IMR-90 (cell line): Measurements from ENCODE around the gene PRKN. TPM values are rescaled to one million over a fixed set of nuclear protein-coding genes. Genes with fewer than 3 reads are reported as not detected.

Source experiments
- ATAC-seq: fragments of 200-7000 bp; cut with Tn5 transposase; 2 replicates; pipeline ENCODE4 v1.9.1; 2020; ENCODE audit warnings: low read depth, mild to moderate bottlenecking, moderate library complexity
- BruUV-seq: library from RNA; stranded (reverse); fragments of 400-500 nt; replicated peaks from 2 replicates; lab custom pipeline; 2021; lab: Mats Ljungman, UMichigan
- CTCF ChIA-PET: fragments of 300-600 bp; formaldehyde crosslinking; extraction: SDS; loops from one replicate; lab custom pipeline; 2021; ENCODE audit warnings: antibody characterized with exemption; lab: Yijun Ruan, JAX
- POLR2A ChIA-PET: fragments of 300-600 bp; sonication (Branson Sonifier 250); formaldehyde crosslinking; loops from one replicate; lab custom pipeline; 2022; ENCODE audit warnings: antibody characterized with exemption; ENCODE audit not compliant: unreplicated experiment; lab: Charles Lee
- DNase-seq: peaks from one replicate; pipeline ENCODE4 v3.0.0; 2013
- H2AFZ ChIP-seq: replicated peaks from 2 replicates; pipeline ENCODE3; 2013; ENCODE audit warnings: low read length, mild to moderate bottlenecking; ENCODE audit not compliant: poor library complexity
- H2AK5ac ChIP-seq: 2 replicates; pipeline ENCODE4 v1.6.1; 2013; ENCODE audit warnings: low read depth, low read length, inconsistent platforms
- H2AK9ac ChIP-seq: replicated peaks from 2 replicates; pipeline ENCODE3; 2013; ENCODE audit warnings: mild to moderate bottlenecking, low read depth, low read length, moderate library complexity; ENCODE audit not compliant: poor library complexity
- H2BK120ac ChIP-seq: 2 replicates; pipeline ENCODE4 v1.6.1; 2013; ENCODE audit warnings: low read depth, low read length, inconsistent platforms
- H2BK15ac ChIP-seq: 3 replicates; pipeline ENCODE4 v1.6.1; 2013; ENCODE audit warnings: low read depth, low read length, inconsistent platforms
- H2BK20ac ChIP-seq: 2 replicates; pipeline ENCODE4 v1.6.1; 2013; ENCODE audit warnings: low read depth, mild to moderate bottlenecking, inconsistent platforms, low read length, moderate library complexity
- H2BK5ac ChIP-seq: 2 replicates; pipeline ENCODE4 v1.6.1; 2013; ENCODE audit warnings: mild to moderate bottlenecking, low read depth, low read length, inconsistent platforms; ENCODE audit not compliant: poor library complexity, severe bottlenecking
- H3K14ac ChIP-seq: replicated peaks from 2 replicates; pipeline ENCODE4 v1.6.1; 2013; ENCODE audit warnings: low read depth, low read length, inconsistent platforms
- H3K18ac ChIP-seq: 2 replicates; pipeline ENCODE4 v1.6.1; 2013; ENCODE audit warnings: low read depth, low read length, control low read depth
- H3K23ac ChIP-seq: 2 replicates; pipeline ENCODE4 v1.6.1; 2013; ENCODE audit warnings: low read depth, low read length, inconsistent platforms
- H3K27ac ChIP-seq: 2 replicates; pipeline ENCODE4 v1.5.1; 2013; ENCODE audit warnings: mild to moderate bottlenecking, control low read depth, low read length; ENCODE audit not compliant: insufficient read depth
- H3K27me3 ChIP-seq: 2 replicates; pipeline ENCODE4 v1.6.1; 2013; ENCODE audit warnings: low read length; ENCODE audit not compliant: control insufficient read depth, insufficient read depth
- H3K36me3 ChIP-seq: 2 replicates; pipeline ENCODE4 v1.6.1; 2013; ENCODE audit warnings: low read length, mixed read lengths; ENCODE audit not compliant: control insufficient read depth, insufficient read depth
- H3K4ac ChIP-seq: 2 replicates; pipeline ENCODE4 v1.6.1; 2013; ENCODE audit warnings: low read depth, low read length, inconsistent platforms
- H3K4me1 ChIP-seq: 2 replicates; pipeline ENCODE4 v1.6.1; 2013; ENCODE audit warnings: low read length, mixed read lengths; ENCODE audit not compliant: control insufficient read depth, insufficient read depth
- H3K4me2 ChIP-seq: 2 replicates; pipeline ENCODE4 v1.6.1; 2013; ENCODE audit warnings: low read depth, mild to moderate bottlenecking, control low read depth, low read length, moderate library complexity
- H3K4me3 ChIP-seq: 2 replicates; pipeline ENCODE4 v1.5.1; 2013; ENCODE audit warnings: low read depth, mild to moderate bottlenecking, control low read depth, low read length, moderate library complexity; ENCODE audit not compliant: insufficient read depth
- H3K56ac ChIP-seq: 2 replicates; pipeline ENCODE4 v1.6.1; 2013; ENCODE audit warnings: low read length, inconsistent platforms; ENCODE audit not compliant: insufficient read depth; ENCODE audit errors: extremely low read depth
- H3K79me1 ChIP-seq, 2 experiments: 2 replicates each; pipeline ENCODE4 v1.6.1; 2013; ENCODE audit warnings: low read length in 2 of 2, inconsistent platforms in 1 of 2, low read depth in 1 of 2
- H3K9ac ChIP-seq: 2 replicates; pipeline ENCODE4 v1.6.1; 2013; ENCODE audit warnings: low read depth, low read length, control low read depth
- H3K9me1 ChIP-seq: 2 replicates; pipeline ENCODE4 v1.6.1; 2013; ENCODE audit warnings: low read length, inconsistent platforms; ENCODE audit not compliant: insufficient read depth
- H3K9me3 ChIP-seq: 2 replicates; pipeline ENCODE4 v1.6.1; 2013; ENCODE audit warnings: low read length; ENCODE audit not compliant: control insufficient read depth, insufficient read depth
- H4K20me1 ChIP-seq: 2 replicates; pipeline ENCODE4 v1.6.1; 2013; ENCODE audit warnings: low read length, inconsistent platforms; ENCODE audit not compliant: insufficient read depth
- H4K5ac ChIP-seq: 2 replicates; pipeline ENCODE4 v1.6.1; 2013; ENCODE audit warnings: mild to moderate bottlenecking, low read depth, low read length, control low read depth
- H4K8ac ChIP-seq, 2 experiments: 2 replicates each; pipeline ENCODE4 v1.6.1; 2013; ENCODE audit warnings: low read depth in 2 of 2, low read length in 2 of 2, control low read depth in 1 of 2, inconsistent platforms in 1 of 2
- H4K91ac ChIP-seq: 2 replicates; pipeline ENCODE4 v1.6.1; 2013; ENCODE audit warnings: low read depth, low read length, inconsistent platforms; ENCODE audit not compliant: insufficient read depth
- BHLHE40 ChIP-seq: fragments of 150-350 bp; IDR thresholded peaks from 2 replicates; pipeline ENCODE4 v1.6.1; 2016; ENCODE audit warnings: mild to moderate bottlenecking, low read depth, low read length
- CEBPB ChIP-seq: IDR thresholded peaks from 2 replicates; pipeline ENCODE4 v1.6.1; 2012; ENCODE audit warnings: low read depth, low read length, improper control_type of control experiment
- CHD1 ChIP-seq: IDR thresholded peaks from 2 replicates; pipeline ENCODE4 v1.6.1; 2012; ENCODE audit warnings: low read depth, low read length, improper control_type of control experiment
- MAZ ChIP-seq: IDR thresholded peaks from 2 replicates; pipeline ENCODE4 v1.6.1; 2012; ENCODE audit warnings: low read depth, mild to moderate bottlenecking, low read length, improper control_type of control experiment, moderate library complexity, borderline replicate concordance
- MXI1 ChIP-seq: IDR thresholded peaks from 2 replicates; pipeline ENCODE4 v1.6.1; 2012; ENCODE audit warnings: low read depth, mild to moderate bottlenecking, low read length, moderate library complexity, borderline replicate concordance
- POLR2A ChIP-seq: IDR thresholded peaks from 2 replicates; pipeline ENCODE4 v1.6.1; 2012; ENCODE audit warnings: mild to moderate bottlenecking, low read depth, low read length
- RAD21 ChIP-seq: IDR thresholded peaks from 2 replicates; pipeline ENCODE4 v1.6.1; 2012; ENCODE audit warnings: low read length, improper control_type of control experiment
- RCOR1 ChIP-seq: IDR thresholded peaks from 2 replicates; pipeline ENCODE4 v1.6.1; 2012; ENCODE audit warnings: mild to moderate bottlenecking, low read length, improper control_type of control experiment; ENCODE audit not compliant: insufficient replicate concordance
- RFX5 ChIP-seq: IDR thresholded peaks from 2 replicates; pipeline ENCODE4 v1.8.0; 2012; ENCODE audit warnings: low read depth, mild to moderate bottlenecking, low read length, moderate library complexity
- WGBS, 2 experiments: methylation state at CpG; one replicate each; pipeline versions ENCODE4 v1.1.5 to v1.1.7; 2013; ENCODE audit warnings: missing lambda C conversion rate in 2 of 2; ENCODE audit not compliant: insufficient read length in 1 of 2; ENCODE audit errors: extremely low coverage in 2 of 2; 5-methylcytosine and 5-hydroxymethylcytosine counted together
- dilution Hi-C: fragments of 300-500 bp; cut with HindIII; formaldehyde crosslinking; loops from one replicate; pipeline ENCODE4 v1.14.3; 2018; ENCODE audit warnings: low sequenced_read_pairs; ENCODE audit not compliant: unreplicated experiment
- in situ Hi-C: fragments of 300-500 bp; cut with MboI; formaldehyde crosslinking; loops from 3 replicates; pipeline ENCODE4 v1.14.3; 2019; ENCODE audit warnings: low sequenced_read_pairs, inconsistent platforms, mixed read lengths
- intact Hi-C: fragments of 100-400 bp; cut with micrococcal nuclease; formaldehyde crosslinking; loops from 2 replicates; pipeline ENCODE4 v1.10.0; 2022
- polyA plus RNA-seq, 3 experiments: library from polyadenylated mRNA; depleted of rRNA; stranded (reverse); fragments of >200 nt; gene quantifications; 2 replicates each; pipeline ENCODE4 v1.2.3, GENCODE V29; 2012; ENCODE audit warnings: low replicate concordance in 1 of 3
- total RNA-seq: library from RNA; depleted of rRNA; stranded (reverse); fragments of >200 nt; gene quantifications from 2 replicates; pipeline ENCODE4 v1.2.3, GENCODE V29; 2012
- TF ChIP-seq, protein P1 (sequence below): fragments of 150-350 bp; IDR thresholded peaks from 2 replicates; pipeline ENCODE4 v1.6.1; 2017; ENCODE audit warnings: mild to moderate bottlenecking, antibody characterized with exemption, low read length, low read depth
- TF ChIP-seq, protein P2 (sequence below): conservative IDR thresholded peaks from 2 replicates; pipeline ENCODE4 v1.5.1; 2012; ENCODE audit warnings: mild to moderate bottlenecking, low read depth, low read length, improper control_type of control experiment
- TF ChIP-seq, protein P3 (sequence below): fragments of 150-350 bp; IDR thresholded peaks from 2 replicates; pipeline ENCODE4 v1.6.1; 2016; ENCODE audit warnings: low read depth, mild to moderate bottlenecking, low read length, moderate library complexity, borderline replicate concordance

Gene PRKN
- total and polyA plus RNA-seq, 2 of the 4 experiments (the other 2 are of a cell fraction): 0.15 to 0.18 TPM

DNA sequence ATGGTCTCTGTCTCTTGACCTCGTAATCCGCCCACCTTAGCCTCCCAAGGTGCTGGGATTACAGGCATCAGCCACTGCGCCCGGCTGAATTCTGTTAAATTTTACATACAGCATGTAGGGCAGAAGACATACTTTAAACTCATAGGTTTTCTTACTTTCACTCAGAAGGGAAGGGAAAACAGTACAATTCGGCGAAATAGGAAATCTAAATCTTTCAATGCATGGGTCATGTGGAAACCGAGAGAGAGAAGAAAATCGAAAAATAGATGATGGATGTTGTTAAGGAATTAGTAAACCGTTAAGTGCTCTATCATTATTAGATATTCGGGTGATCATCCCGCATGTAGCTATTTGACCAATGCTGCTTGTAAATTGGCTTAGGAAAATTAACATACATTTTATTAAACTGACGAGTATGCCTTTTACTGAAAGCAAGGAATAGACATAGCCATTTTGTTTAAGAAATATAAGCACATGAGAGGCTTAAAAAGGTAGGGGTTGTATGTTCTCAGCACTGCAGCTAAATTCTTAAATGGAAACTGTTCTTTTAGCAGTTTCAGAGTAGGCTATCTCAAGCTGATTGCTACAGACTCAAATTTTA lies 1289.0 kb downstream of the PRKN start:
- Histone ChIP-seq H4K20me1 (no peaks in the 10 kb centered on the region), H3K27ac (no peak overlapping the region), H3K9me3 (no peaks in the 10 kb centered on the region), H3K4ac (no peak overlapping the region; the same call in 1 of the 2 replicates), H4K91ac (no peak overlapping the region), H3K36me3 (no peaks in the 10 kb centered on the region), H3K4me2 (peak overlapping the region; percentile 56; the same call in 1 of the 2 replicates), H3K23ac (no peak overlapping the region), H3K56ac (no peak overlapping the region), H4K5ac (no peak overlapping the region), H2BK5ac (no peak overlapping the region), H3K4me3 (no peak overlapping the region), H3K4me1 (no peaks in the 10 kb centered on the region), H2BK15ac (no peak overlapping the region), H3K9ac (no peak overlapping the region), H4K8ac (no peak overlapping the region), H3K14ac (no peak overlapping the region), H2AK5ac (no peak overlapping the region), H3K18ac (no peak overlapping the region), H2BK120ac (no peak overlapping the region), H2AK9ac (no peak overlapping the region), H2AFZ (no peak overlapping the region), H3K9me1 (no peaks in the 10 kb centered on the region), H2BK20ac (0 out of 2 replicates have a peak overlapping the region, but pooled peaks have one; percentile 9), H3K27me3 (no peaks in the 10 kb centered on the region), H3K79me1 (no peaks in the 10 kb centered on the region)
- dilution Hi-C loops (no loop called here), in situ Hi-C loops (no loop called here), intact Hi-C loops (no loop called here)
- WGBS, 2 experiments: 100% methylated on average over 2 of the region's 12 CpGs; no CpG with 5 or more reads in 1 of the 2 experiments
- TF ChIP-seq, protein P1, sequence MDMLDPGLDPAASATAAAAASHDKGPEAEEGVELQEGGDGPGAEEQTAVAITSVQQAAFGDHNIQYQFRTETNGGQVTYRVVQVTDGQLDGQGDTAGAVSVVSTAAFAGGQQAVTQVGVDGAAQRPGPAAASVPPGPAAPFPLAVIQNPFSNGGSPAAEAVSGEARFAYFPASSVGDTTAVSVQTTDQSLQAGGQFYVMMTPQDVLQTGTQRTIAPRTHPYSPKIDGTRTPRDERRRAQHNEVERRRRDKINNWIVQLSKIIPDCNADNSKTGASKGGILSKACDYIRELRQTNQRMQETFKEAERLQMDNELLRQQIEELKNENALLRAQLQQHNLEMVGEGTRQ: no peak
- no peak for TF ChIP-seq CEBPB
- TF ChIP-seq RCOR1: no peak
- no peak for TF ChIP-seq POLR2A
- TF ChIP-seq RFX5: no peak
- TF ChIP-seq, protein P2, sequence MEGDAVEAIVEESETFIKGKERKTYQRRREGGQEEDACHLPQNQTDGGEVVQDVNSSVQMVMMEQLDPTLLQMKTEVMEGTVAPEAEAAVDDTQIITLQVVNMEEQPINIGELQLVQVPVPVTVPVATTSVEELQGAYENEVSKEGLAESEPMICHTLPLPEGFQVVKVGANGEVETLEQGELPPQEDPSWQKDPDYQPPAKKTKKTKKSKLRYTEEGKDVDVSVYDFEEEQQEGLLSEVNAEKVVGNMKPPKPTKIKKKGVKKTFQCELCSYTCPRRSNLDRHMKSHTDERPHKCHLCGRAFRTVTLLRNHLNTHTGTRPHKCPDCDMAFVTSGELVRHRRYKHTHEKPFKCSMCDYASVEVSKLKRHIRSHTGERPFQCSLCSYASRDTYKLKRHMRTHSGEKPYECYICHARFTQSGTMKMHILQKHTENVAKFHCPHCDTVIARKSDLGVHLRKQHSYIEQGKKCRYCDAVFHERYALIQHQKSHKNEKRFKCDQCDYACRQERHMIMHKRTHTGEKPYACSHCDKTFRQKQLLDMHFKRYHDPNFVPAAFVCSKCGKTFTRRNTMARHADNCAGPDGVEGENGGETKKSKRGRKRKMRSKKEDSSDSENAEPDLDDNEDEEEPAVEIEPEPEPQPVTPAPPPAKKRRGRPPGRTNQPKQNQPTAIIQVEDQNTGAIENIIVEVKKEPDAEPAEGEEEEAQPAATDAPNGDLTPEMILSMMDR: no peak
- no peak for TF ChIP-seq MXI1
- TF ChIP-seq BHLHE40: no peak
- TF ChIP-seq, protein P3, sequence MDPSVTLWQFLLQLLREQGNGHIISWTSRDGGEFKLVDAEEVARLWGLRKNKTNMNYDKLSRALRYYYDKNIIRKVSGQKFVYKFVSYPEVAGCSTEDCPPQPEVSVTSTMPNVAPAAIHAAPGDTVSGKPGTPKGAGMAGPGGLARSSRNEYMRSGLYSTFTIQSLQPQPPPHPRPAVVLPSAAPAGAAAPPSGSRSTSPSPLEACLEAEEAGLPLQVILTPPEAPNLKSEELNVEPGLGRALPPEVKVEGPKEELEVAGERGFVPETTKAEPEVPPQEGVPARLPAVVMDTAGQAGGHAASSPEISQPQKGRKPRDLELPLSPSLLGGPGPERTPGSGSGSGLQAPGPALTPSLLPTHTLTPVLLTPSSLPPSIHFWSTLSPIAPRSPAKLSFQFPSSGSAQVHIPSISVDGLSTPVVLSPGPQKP: no peak
- no peak for TF ChIP-seq MAZ
- TF ChIP-seq RAD21: no peak
- no peak for TF ChIP-seq CHD1
- BruUV-seq: no TSS peak
- ATAC-seq: no peak
- DNase-seq: no peak
- POLR2A ChIA-PET: no interaction called here
- CTCF ChIA-PET: interaction anchor here (1.6 kb wide), 1 partner anchor 20 kb away, joined by 7 read pairs; no protein-coding TSS in a partner anchor
